HG02610 (cell line): ENCODE results near the gene GAS6.

Experiments used
- ATAC-seq: cut with Tn5 transposase; IDR thresholded peaks from one replicate; pipeline ENCODE4 v1.9.1; 2021; ENCODE audit warnings: mild to moderate bottlenecking, moderate library complexity; ENCODE audit not compliant: unreplicated experiment

Gene GAS6

GRCh38 chr13:113888701-113889330, 24.9 kb upstream of the GAS6 start:
- no peak for ATAC-seq

DNA sequence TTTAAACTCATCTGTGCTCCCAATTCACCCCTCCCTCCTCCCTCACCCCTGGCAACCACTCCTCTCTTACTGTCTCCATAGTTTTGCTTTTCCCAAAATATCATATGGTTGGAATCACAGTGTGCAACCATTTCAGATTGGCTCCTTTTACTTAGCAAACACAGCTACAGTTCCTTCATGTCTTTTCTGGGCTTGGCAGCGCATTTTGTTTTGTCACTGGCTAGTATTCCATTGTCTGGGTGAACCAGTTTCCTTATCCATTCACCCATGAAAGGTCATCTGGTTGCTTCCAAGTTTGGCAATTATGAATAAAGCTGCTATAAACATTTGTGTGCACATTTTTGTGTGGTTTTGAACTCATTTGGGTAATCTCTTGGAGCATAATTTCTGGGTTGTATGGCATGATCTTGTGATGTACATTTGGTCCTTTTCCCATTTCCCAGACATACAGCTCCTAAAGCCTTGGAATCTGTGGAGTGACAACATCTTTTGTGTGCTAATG, 23.9 kb upstream of the GAS6 start:
- no peak for ATAC-seq

GRCh38 chr13:113886561-113887112, 22.8 kb upstream of the GAS6 start:
- no peak for ATAC-seq

- ATAC-seq: no peak
Measured at GRCh38 chr13:113884821-113885220, 20.9 kb upstream of the GAS6 start.

- no peak for ATAC-seq
Measured at GRCh38 chr13:113883921-113884804, 20.3 kb upstream of the GAS6 start.

- ATAC-seq: no peak
Measured at GRCh38 chr13:113883314-113883811, 19.5 kb upstream of the GAS6 start.

DNA sequence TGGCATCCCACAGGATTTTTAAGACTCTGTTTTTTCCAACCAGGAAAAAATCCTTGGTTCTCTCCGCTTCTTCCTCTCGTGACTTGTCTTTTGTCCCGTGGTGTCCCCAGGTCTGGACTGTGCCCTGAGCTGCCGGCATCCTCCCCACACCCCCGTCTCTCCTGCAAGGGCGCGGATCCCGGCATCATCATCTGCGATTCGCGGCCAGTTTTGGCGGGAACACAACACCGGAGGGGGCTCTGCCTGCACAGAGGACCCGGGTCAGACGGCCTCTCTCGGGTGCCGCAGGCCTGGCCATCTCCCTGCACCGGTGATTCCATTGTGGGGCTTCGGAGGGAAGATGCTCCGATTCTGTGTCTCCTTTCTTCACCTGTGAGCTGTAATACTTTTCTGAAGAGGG, 18.8 kb upstream of the GAS6 start:
- ATAC-seq: no peak

DNA sequence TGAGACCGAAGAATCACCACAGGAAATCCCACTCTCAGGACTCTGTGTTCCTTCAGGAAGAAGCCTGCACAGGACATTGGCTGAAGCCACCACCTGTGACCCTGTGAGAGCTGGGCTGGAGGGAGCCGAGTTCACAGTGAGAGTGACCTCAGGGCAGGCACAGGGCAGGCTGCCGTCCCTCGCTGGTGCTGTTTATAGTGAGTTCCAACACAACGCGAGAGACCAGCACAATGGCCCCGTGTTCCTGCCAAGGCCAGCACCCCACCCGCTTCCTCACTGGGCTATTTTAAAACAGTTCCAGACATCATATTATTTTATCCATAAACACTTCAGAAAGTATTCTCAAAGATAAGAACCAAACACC, 18.4 kb upstream of the GAS6 start:
- ATAC-seq: no peak

DNA sequence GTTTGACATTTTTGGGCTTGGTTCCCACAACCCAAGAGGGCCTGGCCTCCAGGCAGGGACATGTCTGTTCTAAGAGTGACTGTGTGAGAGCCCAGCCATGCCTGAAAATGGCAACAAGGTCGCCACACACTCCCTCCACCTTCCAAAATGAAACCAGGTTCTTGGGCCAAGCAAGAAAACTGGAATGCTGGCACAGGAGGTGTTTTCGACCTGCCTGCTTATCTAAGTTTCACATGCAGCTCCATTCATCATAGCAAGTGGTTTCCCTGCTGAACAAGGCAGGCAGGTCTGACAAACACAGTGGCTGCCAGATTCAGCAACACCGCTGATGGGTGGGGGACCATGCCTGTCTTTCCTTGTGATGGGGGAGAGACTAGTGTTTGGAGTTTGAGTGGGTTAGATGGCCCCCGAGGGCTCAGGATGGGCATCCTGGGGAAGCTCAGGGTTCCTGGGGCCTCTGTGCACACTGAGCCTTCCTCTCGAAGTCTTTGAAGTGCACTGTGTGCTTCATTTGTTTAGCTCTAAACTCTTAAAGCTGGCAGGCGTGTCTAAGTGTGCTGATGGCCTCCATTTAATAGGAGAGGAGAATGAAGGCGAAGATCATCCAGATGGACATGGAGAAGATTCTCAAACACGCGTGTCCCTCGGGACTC, 17.9 kb upstream of the GAS6 start:
- ATAC-seq: no peak

DNA sequence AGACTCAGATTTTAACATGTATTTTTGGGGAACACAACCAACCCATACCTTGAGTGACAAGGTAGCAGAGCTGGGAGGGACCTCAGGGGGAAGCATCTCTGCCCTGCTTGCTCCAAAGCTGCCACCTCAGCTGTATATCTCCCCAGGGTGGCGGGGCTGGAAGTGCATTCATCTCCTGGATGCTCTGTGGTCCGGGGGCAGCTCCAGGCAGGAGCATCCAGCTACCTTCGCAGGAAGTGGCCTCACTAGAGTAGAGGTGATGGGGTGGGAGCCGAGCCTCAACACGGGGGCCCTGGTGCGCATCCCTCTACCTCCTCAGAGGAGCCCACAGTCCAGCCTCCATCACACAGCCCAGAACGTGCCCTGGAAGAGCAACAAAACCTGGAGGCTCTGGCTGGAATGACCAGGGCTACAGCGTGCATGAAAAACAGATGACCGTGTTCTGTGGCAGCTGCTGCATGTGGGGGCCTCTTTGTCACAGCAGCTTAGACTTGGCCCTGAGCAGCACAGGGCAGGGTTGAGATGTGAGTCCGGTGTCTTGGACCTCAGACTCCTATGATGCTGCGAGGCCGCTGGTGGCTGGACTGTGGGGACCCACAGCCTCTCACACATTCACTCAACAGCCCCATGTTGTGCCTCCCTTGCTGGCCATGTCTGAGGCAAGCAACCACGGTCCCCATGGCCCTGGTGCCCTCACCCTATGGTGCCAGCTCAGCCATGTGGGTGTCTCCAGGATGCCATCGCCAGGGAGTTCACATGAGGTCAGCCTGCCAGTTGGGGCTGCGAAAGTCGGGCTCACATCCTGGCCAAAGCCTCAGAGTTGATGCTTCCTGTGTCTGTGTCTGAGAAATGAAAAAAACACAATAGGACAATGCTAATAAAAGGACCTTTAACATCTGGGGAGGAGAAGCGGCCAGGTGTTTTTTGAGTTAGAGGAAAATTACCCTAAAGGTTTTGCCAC, 17.1 kb upstream of the GAS6 start:
- no peak for ATAC-seq

- ATAC-seq: no peak
Measured at GRCh38 chr13:113879494-113880360, 15.9 kb upstream of the GAS6 start.

DNA sequence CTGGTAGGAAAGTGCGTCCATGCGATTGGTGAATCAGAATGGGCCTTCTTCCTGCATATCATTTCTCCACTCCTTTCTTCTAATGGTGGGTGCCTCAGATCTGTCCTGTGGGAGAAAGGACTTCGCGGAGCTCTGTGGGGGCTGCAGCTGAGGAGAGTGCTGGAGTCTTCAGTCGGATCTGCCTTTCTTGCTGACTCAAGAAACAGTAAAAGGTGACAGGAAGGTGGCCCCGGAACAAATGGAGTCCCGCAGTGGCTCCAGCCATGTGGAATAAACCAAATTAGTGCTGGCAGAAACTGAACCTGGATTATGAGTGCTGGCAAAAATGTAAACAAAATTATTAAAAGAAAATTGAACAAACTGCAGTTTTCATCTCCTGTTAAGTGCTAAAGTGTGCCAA, 15.1 kb upstream of the GAS6 start:
- no peak for ATAC-seq

GRCh38 chr13:113877149-113877990, 13.5 kb upstream of the GAS6 start:
- ATAC-seq: no peak

GRCh38 chr13:113876346-113877148, 12.7 kb upstream of the GAS6 start:
- ATAC-seq: no peak

DNA sequence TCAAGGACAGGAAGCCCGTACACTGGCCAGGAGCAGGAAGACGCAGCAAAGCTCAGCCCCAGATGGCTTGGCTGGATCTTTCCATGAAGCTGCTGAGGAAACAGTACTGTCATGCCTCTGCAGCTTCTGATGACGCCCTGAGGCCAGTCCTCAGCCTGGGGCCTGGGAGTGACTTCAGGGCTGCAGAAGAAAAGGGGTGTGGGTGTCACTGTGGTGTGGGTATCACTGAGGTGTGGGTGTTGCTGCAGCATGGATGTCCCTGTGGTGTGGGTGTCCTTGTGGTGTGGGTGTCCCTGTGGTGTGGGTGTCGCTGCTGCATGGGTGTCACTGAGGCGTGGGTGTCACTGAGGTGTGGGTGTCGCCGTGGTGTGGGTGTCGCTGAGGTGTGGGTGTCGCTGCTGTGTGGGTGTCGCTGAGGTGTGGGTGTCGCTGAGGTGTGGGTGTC, 12.0 kb upstream of the GAS6 start:
- ATAC-seq: no peak

DNA sequence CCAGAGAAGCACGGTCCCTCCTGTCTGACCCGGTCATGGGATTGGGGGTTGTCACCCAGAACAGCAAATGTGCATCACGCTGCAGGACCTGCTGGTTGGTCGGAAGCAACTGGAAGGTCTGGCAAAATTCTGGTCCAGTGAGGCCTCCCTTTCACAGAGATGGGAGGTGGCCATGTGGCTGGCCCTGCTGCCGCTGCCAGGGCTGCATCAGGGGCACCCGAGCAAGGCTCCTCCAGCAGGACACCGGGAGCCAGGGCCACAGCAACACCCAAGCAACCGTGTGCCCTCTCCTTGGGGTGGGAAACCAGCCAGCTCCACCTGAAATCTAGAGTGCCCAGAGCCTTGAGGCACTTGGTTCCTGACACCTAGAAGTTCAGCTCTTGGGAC, 11.5 kb upstream of the GAS6 start:
- ATAC-seq: no peak
